HepG2 (cell line): Measurements from ENCODE around the gene NDUFB10. TPM values are rescaled to one million over a fixed set of nuclear protein-coding genes. Genes with fewer than 3 reads are reported as not detected.
A peak's percentile ranks its signal among the peaks of the same experiment; 100 is the strongest.

Experiments
- CBX5 ChIP-seq: sonication (generic); formaldehyde crosslinking; IDR thresholded peaks from 2 replicates; pipeline ENCODE4 v1.4.0; 2020; ENCODE audit warnings: missing genetic modification reagents, borderline replicate concordance
- FOSL2 ChIP-seq: sonication (generic); formaldehyde crosslinking; IDR thresholded peaks from 2 replicates; pipeline ENCODE4 v1.4.0; 2020; ENCODE audit warnings: missing genetic modification reagents
- KAT2B ChIP-seq: fragments of 150-350 bp; IDR thresholded peaks from 2 replicates; pipeline ENCODE4 v1.6.1; 2014; ENCODE audit warnings: low read depth, low read length, borderline replicate concordance
- KDM1A ChIP-seq: IDR thresholded peaks from 2 replicates; pipeline ENCODE4 v1.6.1; 2016; ENCODE audit warnings: missing compliant biosample characterization
- KDM2A ChIP-seq: sonication (generic); formaldehyde crosslinking; IDR thresholded peaks from 2 replicates; pipeline ENCODE4 v1.4.0; 2020; ENCODE audit warnings: low read depth, missing genetic modification reagents, borderline replicate concordance
- MAFG ChIP-seq: sonication (generic); formaldehyde crosslinking; IDR thresholded peaks from 2 replicates; pipeline ENCODE4 v1.5.1; 2020; ENCODE audit warnings: mild to moderate bottlenecking, missing genetic modification reagents
- MBD4 ChIP-seq: IDR thresholded peaks from 2 replicates; pipeline ENCODE4 v1.6.1; 2012; ENCODE audit warnings: low read length, inconsistent platforms, borderline replicate concordance
- MED13 ChIP-seq: sonication (generic); formaldehyde crosslinking; IDR thresholded peaks from 2 replicates; pipeline ENCODE4 v1.5.0; 2020; ENCODE audit warnings: missing genetic modification reagents
- NFATC3 ChIP-seq: sonication (generic); formaldehyde crosslinking; IDR thresholded peaks from 2 replicates; pipeline ENCODE4 v1.5.1; 2020; ENCODE audit warnings: mild to moderate bottlenecking, missing genetic modification reagents
- NFE2L1 ChIP-seq: sonication (generic); formaldehyde crosslinking; IDR thresholded peaks from 2 replicates; pipeline ENCODE4 v1.4.0; 2020; ENCODE audit warnings: missing genetic modification reagents, mild to moderate bottlenecking, borderline replicate concordance
- RARG ChIP-seq: sonication (generic); formaldehyde crosslinking; IDR thresholded peaks from 2 replicates; pipeline ENCODE4 v1.4.0; 2020; ENCODE audit warnings: low read depth, mild to moderate bottlenecking, missing genetic modification reagents
- RBM22 ChIP-seq: fragments of 200-400 bp; formaldehyde crosslinking; optimal IDR thresholded peaks from 2 replicates; pipeline ENCODE3; 2017; ENCODE audit warnings: mild to moderate bottlenecking, low read length, moderate library complexity
- SOX6 ChIP-seq, 2 experiments: fragments of 450-650 bp in 1 of 2; sonication (generic) in 1 of 2; formaldehyde crosslinking in 1 of 2; IDR thresholded peaks; 2 replicates each; pipeline versions ENCODE4 v1.4.0 to v1.6.1; 2017 to 2020; ENCODE audit warnings: antibody characterized with exemption in 1 of 2, mild to moderate bottlenecking in 1 of 2, missing genetic modification reagents in 1 of 2
- STAT5B ChIP-seq: sonication (generic); formaldehyde crosslinking; IDR thresholded peaks from 2 replicates; pipeline ENCODE4 v1.4.0; 2020; ENCODE audit warnings: missing genetic modification reagents
- TOE1 ChIP-seq: sonication (generic); formaldehyde crosslinking; IDR thresholded peaks from 2 replicates; pipeline ENCODE4 v1.4.0; 2020; ENCODE audit warnings: mild to moderate bottlenecking, missing genetic modification reagents
- ZFX ChIP-seq: sonication (generic); formaldehyde crosslinking; IDR thresholded peaks from 2 replicates; pipeline ENCODE4 v1.4.0; 2020; ENCODE audit warnings: mild to moderate bottlenecking, low read depth, missing genetic modification reagents, moderate library complexity
- ZMAT3 ChIP-seq: sonication (generic); formaldehyde crosslinking; conservative IDR thresholded peaks from 2 replicates; pipeline ENCODE4 v1.7.0; 2021; ENCODE audit warnings: missing genetic modification reagents
- ZNF12 ChIP-seq: sonication (generic); formaldehyde crosslinking; IDR thresholded peaks from 2 replicates; pipeline ENCODE4 v1.5.0; 2020; ENCODE audit warnings: missing genetic modification reagents
- ZNF33A ChIP-seq: sonication (generic); formaldehyde crosslinking; IDR thresholded peaks from 2 replicates; pipeline ENCODE4 v1.5.1; 2020; ENCODE audit warnings: missing genetic modification reagents, mild to moderate bottlenecking, moderate library complexity, borderline replicate concordance
- ZNF678 ChIP-seq: sonication (generic); formaldehyde crosslinking; IDR thresholded peaks from 2 replicates; pipeline ENCODE4 v1.4.0; 2020; ENCODE audit warnings: mild to moderate bottlenecking, missing genetic modification reagents
- polyA plus RNA-seq, 8 experiments: library from polyadenylated mRNA; depleted of rRNA in 3 of 8; stranded (reverse) in 7 of 8; unstranded in 1 of 8; fragments of >200 nt; fragmentation: Illumina TruSeq in 4 of 8; extraction: Trizol in 4 of 8; gene quantifications; 2 replicates each; pipeline versions ENCODE4 v1.2.1 to v1.2.3, GENCODE V29; 2011 to 2016; ENCODE audit warnings: low read depth in 4 of 8, missing spikeins in 1 of 8, mixed read lengths in 1 of 8; ENCODE audit not compliant: insufficient read depth in 1 of 8
- total RNA-seq, 5 experiments: library from RNA; depleted of rRNA; stranded (reverse); fragments of >200 nt; fragmentation: Illumina TruSeq; extraction: Trizol; gene quantifications; 2 replicates each; pipeline ENCODE4 v1.2.3, GENCODE V29; 2016; ENCODE audit warnings: low read depth in 1 of 5
- TF ChIP-seq, protein P1 (sequence below): sonication (generic); formaldehyde crosslinking; IDR thresholded peaks from 2 replicates; pipeline ENCODE4 v1.4.0; 2020; ENCODE audit warnings: missing genetic modification reagents, borderline replicate concordance
- TF ChIP-seq, protein P2 (sequence below): sonication (generic); formaldehyde crosslinking; IDR thresholded peaks from 2 replicates; pipeline ENCODE4 v1.5.1; 2020; ENCODE audit warnings: missing genetic modification reagents, mild to moderate bottlenecking, borderline replicate concordance
- TF ChIP-seq, protein P3 (sequence below): sonication (generic); formaldehyde crosslinking; IDR thresholded peaks from 2 replicates; pipeline ENCODE4 v1.8.1; 2023; ENCODE audit warnings: mild to moderate bottlenecking, moderate library complexity, missing genetic modification reagents
- TF ChIP-seq, protein P4 (sequence below): sonication (generic); formaldehyde crosslinking; IDR thresholded peaks from 2 replicates; pipeline ENCODE4 v1.9.0; 2021; ENCODE audit warnings: missing genetic modification reagents, mild to moderate bottlenecking, borderline replicate concordance

NDUFB10 gene
- total and polyA plus RNA-seq, 2 of the 13 experiments (the other 11 are each of a cell fraction or from before 2014, with no cell fraction given): 68.6 to 157 TPM

DNA sequence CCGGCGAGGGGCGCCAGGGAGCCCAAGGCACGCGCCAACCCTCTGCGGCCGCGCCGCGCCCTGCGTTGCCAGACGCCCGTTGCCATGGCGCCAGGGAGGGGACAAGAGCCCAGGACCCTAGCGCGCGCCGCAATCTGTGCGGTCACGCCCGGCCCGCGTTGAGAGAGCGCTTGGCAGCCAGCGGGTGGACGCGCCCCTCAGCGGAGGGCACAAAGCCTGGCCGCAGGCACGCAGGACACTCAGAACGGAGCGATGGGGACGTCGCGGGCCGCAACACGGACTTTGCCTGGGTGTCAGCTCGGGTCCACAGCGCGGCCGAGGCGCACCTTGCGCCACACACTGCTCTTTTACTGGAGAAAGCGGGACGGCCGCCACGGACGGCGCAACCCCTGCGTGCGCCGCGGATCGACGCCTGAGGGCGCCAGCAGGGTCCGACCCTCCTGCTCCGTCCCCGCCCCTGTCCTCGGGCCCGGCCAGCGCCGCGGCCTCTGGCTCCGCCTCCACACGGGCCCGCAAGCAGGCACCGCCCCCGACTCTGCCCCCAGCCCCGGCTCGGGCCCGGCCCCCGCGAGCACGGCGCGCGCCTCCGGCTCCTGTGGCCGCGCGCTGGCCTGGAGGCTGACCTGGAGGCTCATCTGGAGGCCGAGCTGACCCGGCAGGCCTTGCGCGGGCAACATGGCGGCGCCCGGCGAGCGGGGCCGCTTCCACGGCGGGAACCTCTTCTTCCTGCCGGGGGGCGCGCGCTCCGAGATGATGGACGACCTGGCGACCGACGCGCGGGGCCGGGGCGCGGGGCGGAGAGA, 24.4 kb downstream of the NDUFB10 start, which contains the start of gene GFER (continued):
- TF ChIP-seq, protein P1, sequence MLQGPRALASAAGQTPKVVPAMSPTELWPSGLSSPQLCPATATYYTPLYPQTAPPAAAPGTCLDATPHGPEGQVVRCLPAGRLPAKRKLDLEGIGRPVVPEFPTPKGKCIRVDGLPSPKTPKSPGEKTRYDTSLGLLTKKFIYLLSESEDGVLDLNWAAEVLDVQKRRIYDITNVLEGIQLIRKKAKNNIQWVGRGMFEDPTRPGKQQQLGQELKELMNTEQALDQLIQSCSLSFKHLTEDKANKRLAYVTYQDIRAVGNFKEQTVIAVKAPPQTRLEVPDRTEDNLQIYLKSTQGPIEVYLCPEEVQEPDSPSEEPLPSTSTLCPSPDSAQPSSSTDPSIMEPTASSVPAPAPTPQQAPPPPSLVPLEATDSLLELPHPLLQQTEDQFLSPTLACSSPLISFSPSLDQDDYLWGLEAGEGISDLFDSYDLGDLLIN (CRISPR knock-in tag): no peak
- no peak for TF ChIP-seq MBD4
- no peak for TF ChIP-seq STAT5B
- TF ChIP-seq MAFG (CRISPR knock-in tag): no peak
- TF ChIP-seq, protein P2, sequence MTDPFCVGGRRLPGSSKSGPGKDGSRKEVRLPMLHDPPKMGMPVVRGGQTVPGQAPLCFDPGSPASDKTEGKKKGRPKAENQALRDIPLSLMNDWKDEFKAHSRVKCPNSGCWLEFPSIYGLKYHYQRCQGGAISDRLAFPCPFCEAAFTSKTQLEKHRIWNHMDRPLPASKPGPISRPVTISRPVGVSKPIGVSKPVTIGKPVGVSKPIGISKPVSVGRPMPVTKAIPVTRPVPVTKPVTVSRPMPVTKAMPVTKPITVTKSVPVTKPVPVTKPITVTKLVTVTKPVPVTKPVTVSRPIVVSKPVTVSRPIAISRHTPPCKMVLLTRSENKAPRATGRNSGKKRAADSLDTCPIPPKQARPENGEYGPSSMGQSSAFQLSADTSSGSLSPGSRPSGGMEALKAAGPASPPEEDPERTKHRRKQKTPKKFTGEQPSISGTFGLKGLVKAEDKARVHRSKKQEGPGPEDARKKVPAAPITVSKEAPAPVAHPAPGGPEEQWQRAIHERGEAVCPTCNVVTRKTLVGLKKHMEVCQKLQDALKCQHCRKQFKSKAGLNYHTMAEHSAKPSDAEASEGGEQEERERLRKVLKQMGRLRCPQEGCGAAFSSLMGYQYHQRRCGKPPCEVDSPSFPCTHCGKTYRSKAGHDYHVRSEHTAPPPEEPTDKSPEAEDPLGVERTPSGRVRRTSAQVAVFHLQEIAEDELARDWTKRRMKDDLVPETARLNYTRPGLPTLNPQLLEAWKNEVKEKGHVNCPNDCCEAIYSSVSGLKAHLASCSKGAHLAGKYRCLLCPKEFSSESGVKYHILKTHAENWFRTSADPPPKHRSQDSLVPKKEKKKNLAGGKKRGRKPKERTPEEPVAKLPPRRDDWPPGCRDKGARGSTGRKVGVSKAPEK (CRISPR knock-in tag): no peak
- no peak for TF ChIP-seq ZNF12 (CRISPR knock-in tag)
- no peak for TF ChIP-seq SOX6 (IDR thresholded peaks at IDR 0.05)
- TF ChIP-seq SOX6 (CRISPR knock-in tag; IDR thresholded peaks at IDR 0.05): peak; percentile 59; the same call in 1 of the 2 replicates
- TF ChIP-seq NFATC3 (CRISPR knock-in tag): no peak
- peak; percentile 40; the same call in 1 of the 2 replicates for TF ChIP-seq NFE2L1
- peak; percentile 15; the same call in 1 of the 2 replicates for TF ChIP-seq FOSL2 (CRISPR knock-in tag)
- no peak; the same call in 1 of the 2 replicates for TF ChIP-seq CBX5 (CRISPR knock-in tag)
- no peak for TF ChIP-seq KDM1A (CRISPR knock-in tag)
- TF ChIP-seq MED13 (CRISPR knock-in tag): no peak
- peak; percentile 86 for TF ChIP-seq ZFX (CRISPR knock-in tag)
- TF ChIP-seq KDM2A (CRISPR knock-in tag): peak; percentile 94
- 0 out of 2 replicates have a peak, but pooled peaks have one; percentile 72 for TF ChIP-seq ZNF33A
- TF ChIP-seq RBM22: peak; percentile 91
- TF ChIP-seq ZNF678 (CRISPR knock-in tag): 0 out of 2 replicates have a peak, but pooled peaks have one; percentile 22
- TF ChIP-seq, protein P3, sequence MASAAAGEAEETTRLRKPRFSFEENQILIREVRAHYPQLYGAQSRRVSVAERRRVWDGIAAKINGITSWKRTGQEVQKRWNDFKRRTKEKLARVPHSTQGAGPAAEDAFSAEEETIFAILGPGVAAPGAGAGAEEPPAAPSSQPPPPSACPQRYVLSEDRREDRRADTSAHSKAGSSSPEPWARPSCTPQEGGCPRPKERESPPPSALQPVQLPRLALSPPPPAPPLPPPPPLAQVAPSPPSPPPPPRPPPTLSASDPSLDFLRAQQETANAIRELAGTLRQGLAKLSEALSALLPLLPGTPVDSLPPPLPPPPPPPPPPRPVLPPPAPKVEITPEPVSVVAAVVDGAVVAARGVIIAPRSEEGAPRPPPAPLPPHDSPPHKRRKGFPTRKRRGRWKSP (CRISPR knock-in tag): peak; percentile 100
- no peak for TF ChIP-seq KAT2B
- no peak for TF ChIP-seq TOE1 (CRISPR knock-in tag)
- TF ChIP-seq, protein P4, sequence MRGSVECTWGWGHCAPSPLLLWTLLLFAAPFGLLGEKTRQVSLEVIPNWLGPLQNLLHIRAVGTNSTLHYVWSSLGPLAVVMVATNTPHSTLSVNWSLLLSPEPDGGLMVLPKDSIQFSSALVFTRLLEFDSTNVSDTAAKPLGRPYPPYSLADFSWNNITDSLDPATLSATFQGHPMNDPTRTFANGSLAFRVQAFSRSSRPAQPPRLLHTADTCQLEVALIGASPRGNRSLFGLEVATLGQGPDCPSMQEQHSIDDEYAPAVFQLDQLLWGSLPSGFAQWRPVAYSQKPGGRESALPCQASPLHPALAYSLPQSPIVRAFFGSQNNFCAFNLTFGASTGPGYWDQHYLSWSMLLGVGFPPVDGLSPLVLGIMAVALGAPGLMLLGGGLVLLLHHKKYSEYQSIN: no peak
- no peak for TF ChIP-seq RARG (CRISPR knock-in tag)
- TF ChIP-seq ZMAT3: peak; percentile 68; the same call in 1 of the 2 replicates
